ENCODE results near the gene C11orf68. TPM values are rescaled to one million over a fixed set of nuclear protein-coding genes. Genes with fewer than 3 reads are reported as not detected.

The C11orf68 gene
- total RNA-seq, 1 experiment from 2014 or later, result 15.7 TPM

GRCh38 chr11:65958774-65959420, 40.0 kb upstream of the C11orf68 start:
- H3K36me3 Mint-ChIP-seq (ENCODE audit: insufficient read depth in 1 of 3, low read depth in 3 of 3), result peaks cover 3 to 14% (median 8%) of the 10 kb centered on the region in 3 experiments; a peak in 6 of 7 replicates
- H3K9me3 Mint-ChIP-seq, result no peaks in the 10 kb centered on the region; a peak in 1 of 5 replicates
- Histone ChIP-seq H3K4me2 (ENCODE audit: insufficient read depth, insufficient read length, low read length) (no peak overlapping the region), H3K9me3 (ENCODE audit: control insufficient read depth, low read depth, low read length) (no peaks in the 10 kb centered on the region), H3K56ac (ENCODE audit: insufficient read length, low read depth, low read length) (no peak overlapping the region), H3K9ac (ENCODE audit: extremely low read depth, insufficient read length, low read length) (no peak overlapping the region), H2BK12ac (ENCODE audit: insufficient read length, low read depth, low read length) (no peak overlapping the region), H4K8ac (replicated peaks; ENCODE audit: insufficient read length, low read depth, low read length) (no peak overlapping the region), H2AK5ac (ENCODE audit: insufficient read length, low read length) (no peak overlapping the region), H3K79me1 (ENCODE audit: insufficient read depth, low read depth, low read length, poor library complexity, severe bottlenecking) (peaks cover 5% of the 10 kb centered on the region), H2BK120ac (ENCODE audit: low read depth, low read length, poor library complexity, severe bottlenecking) (no peak overlapping the region), H3K4me1 (ENCODE audit: insufficient read depth, low read length) (peaks cover 3% of the 10 kb centered on the region; the same call in 1 of the 2 replicates), H2BK20ac (ENCODE audit: low read depth, low read length, poor library complexity, severe bottlenecking) (no peak overlapping the region), H3K79me2 (ENCODE audit: insufficient read depth, low read length) (peaks cover 10% of the 10 kb centered on the region; the same call in 1 of the 2 replicates), H3K4ac (ENCODE audit: low read depth, low read length) (no peak overlapping the region), H3K27me3 (ENCODE audit: insufficient read depth, low read length) (no peaks in the 10 kb centered on the region), H4K20me1 (ENCODE audit: control insufficient read depth, insufficient read depth, insufficient read length) (no peaks in the 10 kb centered on the region), H3K23ac (ENCODE audit: insufficient read length, low read depth, low read length) (no peak overlapping the region), H2AFZ (ENCODE audit: low read length) (no peak overlapping the region), H3T11ph (ENCODE audit: low read length) (no peak overlapping the region), H3K18ac (ENCODE audit: insufficient read length, low read depth, low read length) (no peak overlapping the region), H4K5ac (ENCODE audit: insufficient read length, low read depth, low read length) (no peak overlapping the region), H2BK15ac (ENCODE audit: low read depth, low read length) (no peak overlapping the region), H4K91ac (ENCODE audit: insufficient read length, low read depth, low read length) (no peak overlapping the region), H2BK5ac (ENCODE audit: insufficient read length, low read length) (no peak overlapping the region), H3K27ac (ENCODE audit: insufficient read length, low read depth, low read length) (no peak overlapping the region), H3K23me2 (ENCODE audit: insufficient read length, low read depth, low read length, poor library complexity, severe bottlenecking) (peaks cover 3% of the 10 kb centered on the region), H3K14ac (ENCODE audit: insufficient read depth, low read length) (no peak overlapping the region; the same call in 1 of the 2 replicates)
- H3K27me3 Mint-ChIP-seq (ENCODE audit: low read depth), result no peaks in the 10 kb centered on the region; the same call in 1 of the 2 replicates
- no CpG with 5 or more reads among the region's 17 CpGs for WGBS (ENCODE audit: extremely low coverage, insufficient read length, low lambda C conversion rate)
- H3K27ac Mint-ChIP-seq, result peak overlapping the region; percentile 15 to 76 (median 53); a peak in 2 of 7 replicates
- TF ChIP-seq CTCF (conservative IDR thresholded peaks at IDR 0.05), result no peak
- no peak for DNase-seq
- H3K4me1 Mint-ChIP-seq, result peaks cover 11 to 16% of the 10 kb centered on the region in 2 experiments
- peak overlapping the region in 1 of 2 experiments; percentile 26; a peak in 1 of 5 replicates for H3K4me3 Mint-ChIP-seq
